Chondrocyte (in vitro differentiated cells): Measurements from ENCODE around the gene PACS1. TPM values are rescaled to one million over a fixed set of nuclear protein-coding genes. Genes with fewer than 3 reads are reported as not detected.
A peak's percentile ranks its signal among the peaks of the same experiment; 100 is the strongest.

Experiments
- DNase-seq: peaks from one replicate; pipeline ENCODE4 v3.0.0; 2021; ENCODE audit warnings: mixed read lengths, low spot score
- H3K27ac Mint-ChIP-seq: one replicate; pipeline ENCODE4 v1.8.0; 2021; ENCODE audit warnings: mild to moderate bottlenecking, moderate library complexity, mixed read lengths; ENCODE audit not compliant: unreplicated experiment
- H3K27me3 Mint-ChIP-seq: 2 replicates; pipeline ENCODE4 v1.8.0; 2021; ENCODE audit warnings: low read depth, mixed read lengths
- H3K36me3 Mint-ChIP-seq: 2 replicates; pipeline ENCODE4 v1.8.0; 2021; ENCODE audit warnings: low read depth, mixed read lengths
- H3K4me1 Mint-ChIP-seq: 2 replicates; pipeline ENCODE4 v1.8.0; 2021; ENCODE audit warnings: low read depth, mild to moderate bottlenecking, mixed read lengths
- H3K4me3 Mint-ChIP-seq: one replicate; pipeline ENCODE4 v1.8.0; 2021; ENCODE audit warnings: mild to moderate bottlenecking, moderate library complexity, mixed read lengths; ENCODE audit not compliant: unreplicated experiment
- H3K9me3 Mint-ChIP-seq: 2 replicates; pipeline ENCODE4 v1.8.0; 2021; ENCODE audit warnings: low read depth, mixed read lengths
- total RNA-seq: library from RNA; stranded (reverse); gene quantifications from 3 replicates; pipeline ENCODE4 v1.2.1, GENCODE V29; 2021
- TF ChIP-seq, protein P1 (sequence below): fragments of 200-600 bp; sonication (generic); IDR thresholded peaks from 2 replicates; pipeline ENCODE4 v1.5.0; 2021; ENCODE audit warnings: antibody characterized with exemption, mild to moderate bottlenecking, moderate library complexity

PACS1 gene
- total RNA-seq, 1 donor from 2014 or later = 90.7 TPM

DNA sequence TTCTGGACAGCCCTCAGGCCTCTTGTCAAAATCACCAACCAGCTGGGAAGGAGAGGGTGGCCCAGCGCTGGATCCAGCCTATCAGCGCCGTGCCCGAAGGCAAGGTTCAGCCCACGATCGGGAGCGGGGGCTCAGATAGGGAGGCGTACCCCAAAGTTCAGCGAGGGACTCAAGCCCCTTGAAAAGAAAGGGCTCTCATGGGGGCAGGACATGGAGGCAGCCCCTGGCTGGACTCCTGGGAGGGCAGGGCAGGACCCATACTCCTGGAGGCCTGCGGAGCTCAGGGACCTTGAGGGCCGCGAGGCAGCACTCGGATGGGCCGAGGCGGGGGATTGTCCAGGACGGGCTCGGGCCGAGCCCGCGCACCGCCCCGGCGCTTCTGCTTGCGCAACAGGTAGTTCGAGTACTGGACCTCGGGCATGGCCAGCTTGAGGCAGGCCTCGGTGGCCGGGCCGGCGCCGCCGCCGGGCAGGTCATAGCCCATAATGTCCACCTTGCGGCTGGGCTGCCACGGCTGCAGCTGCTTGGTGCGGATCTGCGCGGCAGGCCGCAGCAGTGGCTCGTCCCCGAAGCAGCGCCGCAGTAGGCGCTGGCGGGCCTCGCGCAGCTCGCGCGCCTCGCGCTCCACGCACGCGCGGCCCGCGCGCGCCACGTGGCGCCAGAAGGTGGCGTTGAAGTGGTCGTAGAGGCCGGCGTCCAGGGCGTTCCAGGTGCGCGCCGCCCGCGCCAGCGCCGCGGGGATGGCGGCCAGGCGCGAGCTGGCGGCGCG is 27.7 kb upstream of the PACS1 start:
- peak overlapping the region; percentile 22 for H3K27ac Mint-ChIP-seq
- H3K4me1 Mint-ChIP-seq = peaks cover 4% of the 10 kb centered on the region
- no peaks in the 10 kb centered on the region for H3K27me3 Mint-ChIP-seq
- peaks cover 2% of the 10 kb centered on the region for H3K9me3 Mint-ChIP-seq
- no peaks in the 10 kb centered on the region for H3K36me3 Mint-ChIP-seq
- no peak overlapping the region for H3K4me3 Mint-ChIP-seq
- TF ChIP-seq, protein P1, sequence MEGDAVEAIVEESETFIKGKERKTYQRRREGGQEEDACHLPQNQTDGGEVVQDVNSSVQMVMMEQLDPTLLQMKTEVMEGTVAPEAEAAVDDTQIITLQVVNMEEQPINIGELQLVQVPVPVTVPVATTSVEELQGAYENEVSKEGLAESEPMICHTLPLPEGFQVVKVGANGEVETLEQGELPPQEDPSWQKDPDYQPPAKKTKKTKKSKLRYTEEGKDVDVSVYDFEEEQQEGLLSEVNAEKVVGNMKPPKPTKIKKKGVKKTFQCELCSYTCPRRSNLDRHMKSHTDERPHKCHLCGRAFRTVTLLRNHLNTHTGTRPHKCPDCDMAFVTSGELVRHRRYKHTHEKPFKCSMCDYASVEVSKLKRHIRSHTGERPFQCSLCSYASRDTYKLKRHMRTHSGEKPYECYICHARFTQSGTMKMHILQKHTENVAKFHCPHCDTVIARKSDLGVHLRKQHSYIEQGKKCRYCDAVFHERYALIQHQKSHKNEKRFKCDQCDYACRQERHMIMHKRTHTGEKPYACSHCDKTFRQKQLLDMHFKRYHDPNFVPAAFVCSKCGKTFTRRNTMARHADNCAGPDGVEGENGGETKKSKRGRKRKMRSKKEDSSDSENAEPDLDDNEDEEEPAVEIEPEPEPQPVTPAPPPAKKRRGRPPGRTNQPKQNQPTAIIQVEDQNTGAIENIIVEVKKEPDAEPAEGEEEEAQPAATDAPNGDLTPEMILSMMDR = no peak
- DNase-seq = no peak

DNA sequence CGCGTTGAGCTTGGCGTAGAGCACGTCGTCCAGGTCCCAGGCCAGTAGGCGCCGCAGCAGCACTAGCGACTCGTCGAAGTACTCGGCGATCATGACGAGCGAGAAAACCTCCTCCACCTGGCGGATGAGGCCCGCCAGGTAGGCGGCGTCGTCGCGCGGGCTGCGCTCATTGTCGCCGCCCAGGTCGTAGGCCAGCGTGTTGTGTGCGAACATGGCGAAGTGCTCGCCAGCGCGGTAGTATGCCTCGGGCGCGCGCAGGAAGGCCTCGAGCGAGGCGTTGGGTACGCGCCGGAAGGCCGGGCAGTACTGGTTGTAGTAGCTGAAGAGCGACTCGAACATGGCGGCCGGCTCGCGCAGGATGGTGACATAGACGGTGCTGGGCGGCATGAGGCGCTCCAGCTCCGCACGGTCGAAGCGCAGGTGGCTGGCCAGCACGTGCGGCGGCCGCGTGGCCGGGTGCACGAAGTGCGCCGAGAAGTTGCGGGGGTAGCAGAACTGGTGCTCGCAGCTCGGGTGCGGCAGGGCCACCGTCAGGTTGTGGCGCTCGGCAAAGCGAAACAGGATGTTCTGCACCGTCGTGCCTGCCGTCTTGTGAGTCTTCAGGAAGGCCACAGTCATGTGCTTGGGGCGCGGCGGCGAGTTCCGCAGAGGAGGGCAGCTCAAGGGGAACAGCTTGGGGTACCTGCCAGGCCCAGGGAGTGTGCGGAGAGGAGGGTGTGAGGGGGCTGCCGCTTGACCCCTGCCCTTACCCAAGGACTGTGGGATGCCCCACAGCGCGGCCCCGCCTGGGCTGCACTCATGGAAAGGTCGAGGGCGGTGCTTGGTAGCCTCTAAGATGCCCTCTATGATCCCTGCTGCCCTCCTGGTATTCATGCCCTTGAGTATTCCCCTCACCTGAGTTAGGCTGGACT is 26.8 kb upstream of the PACS1 start:
- Mint-ChIP-seq H3K4me1 (peaks cover 12% of the 10 kb centered on the region), H3K27ac (no peak overlapping the region), H3K9me3 (no peaks in the 10 kb centered on the region), H3K4me3 (no peak overlapping the region), H3K36me3 (no peaks in the 10 kb centered on the region), H3K27me3 (no peaks in the 10 kb centered on the region)
- no peak for DNase-seq
- TF ChIP-seq, protein P1 = no peak

DNA sequence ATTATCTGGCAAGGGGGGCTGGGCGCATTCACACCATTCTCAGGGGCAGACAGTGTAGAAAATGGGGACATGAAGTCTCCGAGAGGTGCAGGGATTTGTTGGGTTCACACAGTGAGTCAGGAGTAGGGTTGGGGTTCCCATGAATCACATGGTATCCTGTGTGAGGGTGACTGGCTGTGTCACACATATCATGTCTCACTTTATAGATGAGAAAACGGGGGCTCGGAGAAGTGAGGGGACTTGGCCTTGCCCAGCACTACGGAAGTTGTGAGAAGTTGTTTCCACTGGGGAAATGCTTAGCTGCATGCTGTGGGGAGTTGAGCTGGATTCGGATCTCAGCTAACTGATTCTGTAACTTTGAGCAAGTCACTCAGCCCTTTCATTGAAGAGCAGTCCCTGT is 25.3 kb upstream of the PACS1 start:
- H3K9me3 Mint-ChIP-seq = no peaks in the 10 kb centered on the region
- TF ChIP-seq, protein P1 = no peak
- no peak overlapping the region for H3K4me3 Mint-ChIP-seq
- H3K27ac Mint-ChIP-seq = no peak overlapping the region
- H3K4me1 Mint-ChIP-seq = peaks cover 21% of the 10 kb centered on the region
- no peak for DNase-seq
- H3K27me3 Mint-ChIP-seq = no peaks in the 10 kb centered on the region
- no peaks in the 10 kb centered on the region for H3K36me3 Mint-ChIP-seq

DNA sequence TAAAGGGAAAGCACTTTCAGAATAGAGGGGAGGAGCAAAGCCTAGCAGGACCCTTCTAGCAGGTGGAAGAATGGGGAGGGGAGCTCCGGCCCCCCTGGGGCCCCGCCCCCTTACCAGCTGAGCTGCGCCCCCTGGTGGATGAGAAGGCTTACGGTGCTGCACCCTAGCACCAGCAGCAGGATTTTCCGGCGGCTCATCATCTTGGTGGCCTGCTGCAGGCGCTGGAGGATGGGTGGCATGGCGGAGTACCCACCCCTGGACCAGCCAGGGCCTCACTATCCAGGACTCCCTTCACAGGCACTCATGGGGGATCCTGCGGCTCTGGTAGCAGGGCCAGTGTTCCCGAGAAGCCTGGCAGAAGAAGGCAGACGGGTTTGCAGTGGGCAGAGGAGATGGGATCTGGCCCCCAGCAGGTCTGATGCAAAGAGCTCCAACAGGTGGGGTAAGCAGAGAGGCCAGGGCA is 24.9 kb upstream of the PACS1 start:
- H3K4me1 Mint-ChIP-seq = peaks cover 21% of the 10 kb centered on the region

DNA sequence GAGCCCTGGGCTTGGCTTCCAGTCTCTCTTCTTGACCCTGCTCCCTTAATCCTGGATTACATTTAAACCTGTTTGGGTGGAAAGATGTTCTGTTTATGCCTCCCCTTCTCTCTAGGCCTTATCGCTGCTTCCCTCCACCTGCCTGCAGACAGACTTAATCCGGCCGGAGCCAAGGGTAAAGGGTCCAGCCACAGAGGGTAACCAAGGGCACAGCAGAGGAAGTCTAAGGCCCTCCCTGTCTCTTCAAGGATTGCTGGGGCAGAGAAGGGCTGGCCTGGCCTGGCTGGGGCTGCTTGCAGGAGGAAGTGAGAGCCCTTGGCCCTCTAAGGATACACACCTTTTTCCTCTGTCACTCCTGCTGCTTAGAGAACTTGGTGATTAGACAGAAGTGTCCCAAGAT is 23.2 kb upstream of the PACS1 start:
- TF ChIP-seq, protein P1 = no peak
- no peak overlapping the region for H3K4me3 Mint-ChIP-seq
- no peak overlapping the region for H3K27ac Mint-ChIP-seq
- no peaks in the 10 kb centered on the region for H3K9me3 Mint-ChIP-seq
- no peak for DNase-seq
- no peaks in the 10 kb centered on the region for H3K36me3 Mint-ChIP-seq
- H3K4me1 Mint-ChIP-seq = peaks cover 32% of the 10 kb centered on the region
- no peaks in the 10 kb centered on the region for H3K27me3 Mint-ChIP-seq

More for the DNA sequence above, 24.9 kb upstream of the PACS1 start:
- Mint-ChIP-seq H3K4me3 (no peak overlapping the region), H3K27ac (no peak overlapping the region), H3K9me3 (no peaks in the 10 kb centered on the region), H3K36me3 (no peaks in the 10 kb centered on the region), H3K27me3 (no peaks in the 10 kb centered on the region)
- TF ChIP-seq, protein P1 = peak; percentile 97
- DNase-seq = no peak
